DOHH2 (cell line): ENCODE results near the gene APOC3.

Experiments used
- H3F3A ChIP-seq: fragments of 200-600 bp; sonication (generic), shearing (Covaris generic); 2 replicates; pipeline ENCODE4 v1.6.0; 2016; ENCODE audit warnings: antibody characterized with exemption, mild to moderate bottlenecking; ENCODE audit not compliant: control insufficient read depth, insufficient read depth
- H3K27ac ChIP-seq: fragments of 200-600 bp; sonication (generic); 2 replicates; pipeline ENCODE4 v1.5.1; 2014; ENCODE audit warnings: low read depth, mild to moderate bottlenecking, low read length, moderate library complexity
- H3K27me3 ChIP-seq: fragments of 200-600 bp; sonication (generic); 2 replicates; pipeline ENCODE4 v1.6.1; 2014; ENCODE audit warnings: mild to moderate bottlenecking, low read length, mixed read lengths; ENCODE audit not compliant: control insufficient read depth
- H3K36me3 ChIP-seq: fragments of 200-600 bp; sonication (generic); 2 replicates; pipeline ENCODE4 v1.6.1; 2014; ENCODE audit warnings: mild to moderate bottlenecking, low read length, moderate library complexity, mixed read lengths; ENCODE audit not compliant: control insufficient read depth
- H3K4me1 ChIP-seq: fragments of 200-600 bp; sonication (generic); 2 replicates; pipeline ENCODE4 v1.6.1; 2014; ENCODE audit warnings: mild to moderate bottlenecking, low read length, mixed read lengths; ENCODE audit not compliant: control insufficient read depth
- H3K4me2 ChIP-seq: fragments of 200-600 bp; sonication (generic); 2 replicates; pipeline ENCODE4 v1.6.0; 2014; ENCODE audit warnings: mild to moderate bottlenecking, low read length, moderate library complexity
- H3K4me3 ChIP-seq: fragments of 200-600 bp; sonication (generic); 2 replicates; pipeline ENCODE4 v1.5.1; 2014; ENCODE audit warnings: mild to moderate bottlenecking, low read length, mixed read lengths
- H3K79me2 ChIP-seq: fragments of 200-600 bp; sonication (generic); 2 replicates; pipeline ENCODE4 v1.6.1; 2014; ENCODE audit warnings: mild to moderate bottlenecking, low read length, mixed read lengths; ENCODE audit not compliant: control insufficient read depth
- H3K9me2 ChIP-seq: fragments of 200-600 bp; sonication (generic); replicated peaks from 2 replicates; pipeline ENCODE4 v1.6.1; 2014; ENCODE audit warnings: mild to moderate bottlenecking, low read length, mixed read lengths; ENCODE audit not compliant: control insufficient read depth
- H3K9me3 ChIP-seq: fragments of 200-600 bp; sonication (generic); 2 replicates; pipeline ENCODE4 v1.6.1; 2014; ENCODE audit warnings: antibody characterized with exemption, low read length, mixed read lengths; ENCODE audit not compliant: control insufficient read depth, insufficient read depth
- H4K20me1 ChIP-seq: fragments of 200-600 bp; sonication (generic); 2 replicates; pipeline ENCODE4 v1.6.0; 2014; ENCODE audit warnings: low read depth, mild to moderate bottlenecking, antibody characterized with exemption, low read length, moderate library complexity; ENCODE audit not compliant: control insufficient read depth, insufficient read depth
- EZH2phosphoT487 ChIP-seq: fragments of 200-600 bp; sonication (generic); IDR thresholded peaks from 2 replicates; pipeline ENCODE4 v1.6.1; 2017; ENCODE audit warnings: borderline replicate concordance, mild to moderate bottlenecking, antibody characterized with exemption, low read length, moderate library complexity, mixed read lengths
- TF ChIP-seq, protein P1 (sequence below): fragments of 200-600 bp; sonication (generic); IDR thresholded peaks from one replicate; pipeline ENCODE4 v1.5.1; 2014; ENCODE audit warnings: antibody characterized with exemption, mild to moderate bottlenecking, low read depth, low read length; ENCODE audit not compliant: poor library complexity, severe bottlenecking

Gene APOC3

DNA sequence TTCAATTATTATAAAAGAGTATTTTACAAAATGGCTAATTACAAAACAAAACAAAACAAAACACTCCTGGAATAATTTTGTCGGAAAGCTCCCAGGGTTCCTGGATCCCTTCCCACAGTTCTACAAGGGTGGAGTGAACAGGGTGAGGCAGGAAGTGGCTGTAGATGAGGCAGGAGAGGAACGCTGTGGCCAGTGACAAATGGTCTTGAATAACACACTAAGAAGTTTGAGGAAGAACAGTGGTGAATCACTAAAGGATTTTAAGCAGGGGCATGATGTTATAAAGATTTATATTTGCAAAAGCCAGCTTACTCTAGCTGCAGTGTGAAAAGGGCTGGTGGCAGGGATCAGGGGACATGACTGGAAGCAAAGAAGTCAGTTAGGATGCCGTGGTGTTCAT, 41.5 kb downstream of the APOC3 start:
- Histone ChIP-seq H3K27me3 (no peaks in the 10 kb centered on the region), H3K9me2 (no peaks in the 10 kb centered on the region), H3K4me3 (no peak overlapping the region), H3K27ac (no peak overlapping the region), H4K20me1 (no peaks in the 10 kb centered on the region), H3K79me2 (no peaks in the 10 kb centered on the region), H3F3A (no peaks in the 10 kb centered on the region), H3K4me1 (no peaks in the 10 kb centered on the region), H3K36me3 (peaks cover 79% of the 10 kb centered on the region), H3K4me2 (no peak overlapping the region), H3K9me3 (no peaks in the 10 kb centered on the region)
- no peak for TF ChIP-seq EZH2phosphoT487
- TF ChIP-seq, protein P1, sequence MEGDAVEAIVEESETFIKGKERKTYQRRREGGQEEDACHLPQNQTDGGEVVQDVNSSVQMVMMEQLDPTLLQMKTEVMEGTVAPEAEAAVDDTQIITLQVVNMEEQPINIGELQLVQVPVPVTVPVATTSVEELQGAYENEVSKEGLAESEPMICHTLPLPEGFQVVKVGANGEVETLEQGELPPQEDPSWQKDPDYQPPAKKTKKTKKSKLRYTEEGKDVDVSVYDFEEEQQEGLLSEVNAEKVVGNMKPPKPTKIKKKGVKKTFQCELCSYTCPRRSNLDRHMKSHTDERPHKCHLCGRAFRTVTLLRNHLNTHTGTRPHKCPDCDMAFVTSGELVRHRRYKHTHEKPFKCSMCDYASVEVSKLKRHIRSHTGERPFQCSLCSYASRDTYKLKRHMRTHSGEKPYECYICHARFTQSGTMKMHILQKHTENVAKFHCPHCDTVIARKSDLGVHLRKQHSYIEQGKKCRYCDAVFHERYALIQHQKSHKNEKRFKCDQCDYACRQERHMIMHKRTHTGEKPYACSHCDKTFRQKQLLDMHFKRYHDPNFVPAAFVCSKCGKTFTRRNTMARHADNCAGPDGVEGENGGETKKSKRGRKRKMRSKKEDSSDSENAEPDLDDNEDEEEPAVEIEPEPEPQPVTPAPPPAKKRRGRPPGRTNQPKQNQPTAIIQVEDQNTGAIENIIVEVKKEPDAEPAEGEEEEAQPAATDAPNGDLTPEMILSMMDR, result no peak

DNA sequence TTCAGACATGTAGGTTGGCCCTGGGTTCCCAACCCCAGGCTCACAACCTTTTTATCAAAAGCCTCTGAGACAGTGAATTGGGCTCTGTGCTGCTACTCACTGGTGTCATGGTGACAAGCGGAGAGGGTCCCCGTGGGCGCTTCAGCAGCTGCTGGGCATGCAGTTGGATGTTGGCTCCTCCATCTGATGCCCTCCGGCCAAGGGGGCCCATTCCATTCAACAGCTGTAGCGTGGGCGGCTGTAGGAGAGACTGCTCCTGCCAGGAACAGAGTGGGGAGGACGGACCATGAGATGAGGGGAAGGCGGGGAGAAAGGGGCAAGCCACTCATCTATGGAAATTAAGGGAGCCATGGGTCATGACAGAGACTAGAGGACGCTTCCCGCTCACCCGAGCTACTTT, 43.7 kb downstream of the APOC3 start:
- Histone ChIP-seq H3K27me3 (no peaks in the 10 kb centered on the region), H3F3A (no peaks in the 10 kb centered on the region), H3K9me3 (no peaks in the 10 kb centered on the region), H3K4me2 (no peak overlapping the region), H3K4me1 (no peaks in the 10 kb centered on the region), H3K4me3 (no peak overlapping the region), H3K36me3 (peaks cover 61% of the 10 kb centered on the region), H3K9me2 (no peaks in the 10 kb centered on the region), H4K20me1 (no peaks in the 10 kb centered on the region), H3K27ac (no peak overlapping the region), H3K79me2 (no peaks in the 10 kb centered on the region)
- TF ChIP-seq, protein P1, result no peak
- no peak for TF ChIP-seq EZH2phosphoT487

DNA sequence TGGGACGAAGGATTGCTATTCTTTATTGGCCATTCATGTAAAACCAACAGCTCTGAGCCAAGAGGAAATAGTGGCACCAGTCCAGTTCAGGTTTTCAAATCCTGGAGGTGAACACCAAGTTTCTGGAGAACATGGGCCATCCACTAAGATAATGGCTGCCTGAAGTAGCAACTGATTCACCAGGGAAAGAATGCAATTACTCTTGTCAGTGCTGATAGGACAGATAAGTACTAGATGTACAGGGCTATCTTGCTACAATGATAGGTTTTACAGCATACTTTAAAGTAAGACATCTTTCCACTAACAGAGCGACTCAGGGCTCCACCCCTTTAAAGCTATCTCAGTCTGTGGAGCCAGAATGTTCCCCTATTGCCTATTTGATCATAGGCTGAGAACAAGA, 44.5 kb downstream of the APOC3 start:
- Histone ChIP-seq H3K4me3 (no peak overlapping the region), H3F3A (no peaks in the 10 kb centered on the region), H3K4me2 (no peak overlapping the region), H3K79me2 (no peaks in the 10 kb centered on the region), H3K9me2 (no peaks in the 10 kb centered on the region), H4K20me1 (no peaks in the 10 kb centered on the region), H3K9me3 (no peaks in the 10 kb centered on the region), H3K4me1 (no peaks in the 10 kb centered on the region), H3K27ac (no peak overlapping the region), H3K27me3 (no peaks in the 10 kb centered on the region), H3K36me3 (peaks cover 53% of the 10 kb centered on the region)
- no peak for TF ChIP-seq EZH2phosphoT487
- TF ChIP-seq, protein P1, result no peak

DNA sequence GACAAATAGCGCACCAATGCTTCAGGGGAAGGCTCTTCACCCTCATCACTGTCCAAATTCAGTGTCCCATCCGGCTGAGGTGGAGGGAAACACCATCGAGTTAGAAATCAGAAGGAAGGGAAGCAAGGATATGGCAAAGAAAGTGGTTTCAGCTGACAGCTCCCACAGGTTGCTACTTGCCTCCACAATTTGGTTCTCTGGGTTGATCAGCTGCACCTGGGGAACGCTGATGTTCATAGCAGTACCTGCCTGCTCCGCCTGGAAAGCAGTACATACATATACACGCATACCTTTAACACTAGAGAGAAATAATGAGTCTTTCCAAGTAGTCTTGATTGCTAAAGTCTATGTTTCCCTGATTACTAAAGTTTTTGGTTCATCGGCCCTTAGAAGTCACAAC, 45.5 kb downstream of the APOC3 start:
- H3K4me2 ChIP-seq, result no peak overlapping the region
- no peaks in the 10 kb centered on the region for H3K79me2 ChIP-seq
- no peak overlapping the region for H3K27ac ChIP-seq
- no peaks in the 10 kb centered on the region for H3K27me3 ChIP-seq
- no peaks in the 10 kb centered on the region; the same call in 1 of the 2 replicates for H4K20me1 ChIP-seq
- no peak overlapping the region for H3K4me3 ChIP-seq
- H3K4me1 ChIP-seq, result peaks cover 3% of the 10 kb centered on the region
- no peaks in the 10 kb centered on the region for H3K9me3 ChIP-seq
- no peaks in the 10 kb centered on the region for H3K9me2 ChIP-seq
- H3F3A ChIP-seq, result no peaks in the 10 kb centered on the region
- H3K36me3 ChIP-seq, result peaks cover 44% of the 10 kb centered on the region
- no peak for TF ChIP-seq EZH2phosphoT487
- TF ChIP-seq, protein P1, result no peak
